Right hindlimb (tissue), 1 donor: Measurements from ENCODE around the gene SVOPL.

ENCODE experiments used
- DNase-seq: peaks from one replicate; pipeline ENCODE4 v3.0.0-alpha.2; 2018

Gene SVOPL

DNA sequence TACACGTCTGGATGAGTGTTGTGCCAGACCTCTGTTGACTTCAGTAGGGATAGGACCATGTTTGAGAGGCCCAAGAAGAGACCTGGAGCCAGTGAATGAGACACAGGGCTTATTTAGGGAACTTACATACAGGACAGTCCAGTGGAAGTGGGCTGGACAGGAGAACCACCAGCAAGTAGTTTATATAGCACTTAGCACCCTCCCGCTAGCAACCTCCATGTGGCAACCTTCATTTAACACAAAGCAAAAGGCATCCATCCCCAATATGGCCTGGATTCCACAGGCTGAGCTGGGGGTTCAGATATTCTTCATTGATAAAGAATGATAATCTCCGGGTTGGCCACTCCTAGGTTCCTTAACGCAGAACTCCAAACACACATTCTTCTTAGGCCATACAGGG, 147.4 kb downstream of the SVOPL start:
- DNase-seq: no peak

DNA sequence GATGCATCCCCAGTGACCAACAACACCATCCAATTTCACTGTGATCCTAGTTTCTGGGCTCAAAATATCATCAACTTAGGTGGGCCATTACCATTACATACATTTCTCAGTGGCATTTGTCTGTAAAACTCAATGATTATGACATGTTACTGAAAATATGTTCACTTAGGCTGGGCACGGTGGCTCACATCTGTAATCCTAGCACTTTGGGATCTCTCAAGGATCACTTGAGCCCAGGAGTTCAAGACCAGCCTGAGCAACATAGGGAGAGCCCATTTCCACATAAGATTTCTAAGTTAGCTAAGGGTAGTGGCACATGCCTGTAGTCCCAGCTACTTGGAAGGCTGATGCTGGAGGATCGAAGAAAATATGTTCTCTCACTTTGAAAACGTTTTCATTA, 150.1 kb downstream of the SVOPL start:
- no peak for DNase-seq

DNA sequence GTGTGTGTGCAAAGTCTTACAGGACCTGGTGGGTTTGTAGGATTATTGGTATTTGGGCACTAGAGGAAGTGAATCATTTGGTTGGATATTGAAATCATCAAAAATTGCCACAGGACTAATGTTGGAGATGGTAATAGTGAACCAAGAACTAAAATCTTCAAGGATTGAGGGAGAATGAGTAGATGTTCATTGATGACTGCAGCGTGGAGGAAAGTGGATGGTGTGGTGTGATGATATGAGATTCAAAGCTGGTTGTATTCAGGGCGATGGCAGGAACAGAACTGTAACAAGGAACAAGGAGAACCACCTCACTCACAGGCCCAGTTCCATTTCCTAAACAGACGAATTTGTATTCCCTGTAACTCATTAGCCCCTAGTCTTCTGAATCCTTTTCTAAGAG, 150.8 kb downstream of the SVOPL start:
- DNase-seq: no peak

DNA sequence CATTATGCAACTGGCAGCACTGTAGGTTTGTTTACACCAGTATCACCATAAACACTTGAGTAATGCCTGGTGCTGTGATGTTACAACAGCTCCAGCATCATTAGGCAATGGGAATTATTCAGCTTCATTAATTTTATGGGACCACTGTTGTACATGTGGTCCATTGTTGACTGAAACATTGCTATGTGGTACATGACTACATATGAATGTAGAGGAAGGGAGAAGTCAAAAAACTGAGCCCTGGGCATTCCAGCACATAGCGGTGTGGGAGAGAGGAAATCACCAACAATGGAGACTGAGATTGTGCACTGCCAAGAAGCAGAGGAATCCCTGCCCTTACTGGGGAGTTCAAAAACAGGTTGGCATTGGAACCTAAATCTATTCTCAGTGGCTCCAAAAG, 152.1 kb downstream of the SVOPL start:
- DNase-seq: no peak

DNA sequence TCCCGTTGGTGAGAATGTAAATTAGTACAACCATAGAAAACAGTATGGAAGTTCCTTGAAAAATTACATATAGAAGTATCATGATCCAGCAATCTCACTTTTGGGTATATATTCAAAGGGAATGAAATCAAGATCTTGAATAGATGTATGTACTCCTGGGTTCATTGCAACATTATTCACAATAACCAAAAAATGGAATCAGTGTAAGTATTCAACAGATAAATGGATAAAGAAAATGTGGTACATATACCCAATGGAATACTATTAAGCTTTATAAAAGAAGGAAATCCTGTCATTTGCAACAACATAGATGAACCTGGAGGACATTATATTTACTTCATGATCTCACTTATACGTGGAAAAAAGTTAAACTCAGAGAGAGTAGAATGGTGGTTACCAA, 154.3 kb downstream of the SVOPL start:
- DNase-seq: no peak

DNA sequence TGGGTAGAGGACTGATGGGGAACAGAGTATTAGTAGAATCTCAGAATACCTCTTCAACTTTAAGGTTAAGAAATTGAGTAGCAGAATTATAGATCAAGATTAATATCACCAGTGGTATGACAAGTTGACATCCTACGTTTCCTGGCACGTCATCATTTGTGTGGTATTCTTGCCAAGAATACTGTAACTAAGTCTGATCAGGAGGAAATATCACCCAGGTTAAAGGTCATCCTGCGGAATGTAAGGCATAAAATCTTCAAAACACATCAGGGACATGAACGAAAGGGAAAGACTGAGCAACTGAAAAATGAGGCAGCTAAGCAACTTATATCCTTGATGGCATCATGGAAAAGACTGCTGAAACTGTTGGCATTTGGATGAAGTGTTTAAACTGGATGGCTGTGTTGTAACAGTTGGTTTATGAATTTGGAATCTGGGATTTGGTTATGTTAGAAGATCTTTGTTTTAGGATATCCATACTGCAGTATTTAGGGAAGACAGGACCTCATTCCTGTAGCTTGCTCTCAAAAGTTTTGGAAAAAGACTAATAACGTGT, 155.0 kb downstream of the SVOPL start:
- DNase-seq: no peak

DNA sequence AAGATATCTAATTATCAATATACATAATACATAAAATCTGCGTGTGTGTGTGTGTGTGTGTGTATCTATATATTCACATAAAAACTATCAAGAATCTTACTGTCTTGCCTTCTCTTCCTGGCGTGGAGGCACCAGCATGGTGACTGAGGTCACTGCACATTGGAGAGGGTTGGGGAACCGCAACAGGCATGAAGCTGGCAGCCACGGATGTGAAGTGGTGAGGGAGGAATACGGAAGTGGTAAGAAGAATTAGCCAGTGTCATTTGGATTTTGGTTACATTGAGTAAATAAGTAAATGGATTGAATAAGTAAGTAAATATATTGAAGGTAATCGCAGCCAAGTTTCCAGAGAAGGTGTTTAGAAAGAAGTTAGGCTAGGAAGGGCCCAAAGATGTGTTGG, 156.0 kb downstream of the SVOPL start:
- DNase-seq: no peak
